Neural cell (in vitro differentiated cells): ENCODE measurements around the gene PCSK1. TPM values are rescaled to one million over a fixed set of nuclear protein-coding genes. Genes with fewer than 3 reads are reported as not detected.

Experiments used
- H2AFZ ChIP-seq: fragments of 200-600, 300-800 bp; sonication (generic), shearing (Covaris generic); 2 replicates; pipeline ENCODE4 v1.6.0; 2014; ENCODE audit warnings: low read depth, mild to moderate bottlenecking, antibody characterized with exemption, low read length, moderate library complexity
- H3F3A ChIP-seq: fragments of 200-600 bp; shearing (Covaris generic); 2 replicates; pipeline ENCODE4 v1.6.1; 2016; ENCODE audit warnings: mild to moderate bottlenecking, moderate library complexity, mixed read lengths, antibody characterized with exemption, low read length; ENCODE audit not compliant: insufficient read depth, poor library complexity, severe bottlenecking
- H3K27ac ChIP-seq: fragments of 200-600, 300-800 bp; sonication (generic), shearing (Covaris generic); 2 replicates; pipeline ENCODE4 v1.5.1; 2014; ENCODE audit warnings: mild to moderate bottlenecking, low read length, moderate library complexity
- H3K27me3 ChIP-seq: fragments of 300-800, 200-600 bp; sonication (generic), shearing (Covaris generic); 2 replicates; pipeline ENCODE4 v1.6.0; 2014; ENCODE audit warnings: mild to moderate bottlenecking, low read depth, low read length, moderate library complexity; ENCODE audit not compliant: insufficient read depth
- H3K36me3 ChIP-seq: fragments of 300-800, 200-600 bp; sonication (generic), shearing (Covaris generic); 2 replicates; pipeline ENCODE4 v1.5.1; 2014; ENCODE audit warnings: mild to moderate bottlenecking, antibody characterized with exemption, low read length, moderate library complexity; ENCODE audit not compliant: insufficient read depth
- H3K4me2 ChIP-seq: fragments of 300-800, 200-600 bp; sonication (generic), shearing (Covaris generic); 2 replicates; pipeline ENCODE4 v1.6.0; 2014; ENCODE audit warnings: mild to moderate bottlenecking, low read length
- H3K4me3 ChIP-seq: fragments of 300-800, 200-600 bp; sonication (generic), shearing (Covaris generic); 2 replicates; pipeline ENCODE4 v1.5.1; 2014; ENCODE audit warnings: mild to moderate bottlenecking, low read length, moderate library complexity
- H3K79me2 ChIP-seq: fragments of 200-600 bp; shearing (Covaris generic); replicated peaks from 2 replicates; pipeline ENCODE4 v1.6.0; 2014; ENCODE audit warnings: mild to moderate bottlenecking, low read length, moderate library complexity; ENCODE audit not compliant: insufficient read depth
- H3K9ac ChIP-seq: fragments of 300-800, 200-600 bp; sonication (generic), shearing (Covaris generic); 2 replicates; pipeline ENCODE4 v1.6.1; 2016; ENCODE audit warnings: mild to moderate bottlenecking, low read length, mixed read lengths
- H3K9me2 ChIP-seq: fragments of 200-600 bp; shearing (Covaris generic); 2 replicates; pipeline ENCODE4 v1.6.1; 2016; ENCODE audit warnings: mild to moderate bottlenecking, low read length, mixed read lengths; ENCODE audit not compliant: insufficient read depth
- H3K9me3 ChIP-seq: fragments of 200-600, 300-800 bp; sonication (generic), shearing (Covaris generic); 2 replicates; pipeline ENCODE4 v1.6.1; 2016; ENCODE audit warnings: mild to moderate bottlenecking, mixed run types, low read length, moderate library complexity, mixed read lengths
- H4K20me1 ChIP-seq: fragments of 200-600 bp; shearing (Covaris generic); 2 replicates; pipeline ENCODE4 v1.6.1; 2016; ENCODE audit warnings: mild to moderate bottlenecking, mixed run types; ENCODE audit not compliant: insufficient read depth
- CTCF ChIP-seq: fragments of 450-650 bp; IDR thresholded peaks from 2 replicates; pipeline ENCODE4 v1.5.1; 2014; ENCODE audit warnings: antibody characterized with exemption, mild to moderate bottlenecking, moderate library complexity; ENCODE audit not compliant: poor library complexity, severe bottlenecking
- EZH2 ChIP-seq: fragments of 200-600, 300-800 bp; shearing (Covaris generic), sonication (generic); IDR thresholded peaks from 2 replicates; pipeline ENCODE4 v1.6.1; 2014; ENCODE audit warnings: antibody characterized with exemption, low read length, borderline replicate concordance, mild to moderate bottlenecking; ENCODE audit not compliant: insufficient read depth, poor library complexity, severe bottlenecking
- MXI1 ChIP-seq: fragments of 450-650 bp; conservative IDR thresholded peaks from 2 replicates; pipeline ENCODE4 v1.6.1; 2014; ENCODE audit warnings: antibody characterized with exemption, mild to moderate bottlenecking; ENCODE audit not compliant: poor library complexity, severe bottlenecking
- POLR2AphosphoS5 ChIP-seq: IDR thresholded peaks from 2 replicates; pipeline ENCODE4 v1.6.1; 2012
- RAD21 ChIP-seq: fragments of 450-650 bp; conservative IDR thresholded peaks from 2 replicates; pipeline ENCODE4 v1.6.1; 2014; ENCODE audit warnings: antibody characterized with exemption, mild to moderate bottlenecking, moderate library complexity
- REST ChIP-seq: IDR thresholded peaks from 2 replicates; pipeline ENCODE4 v1.6.1; 2012; ENCODE audit warnings: borderline replicate concordance
- SMC3 ChIP-seq: fragments of 450-650 bp; conservative IDR thresholded peaks from 2 replicates; pipeline ENCODE4 v1.6.1; 2014; ENCODE audit warnings: antibody characterized with exemption, mild to moderate bottlenecking, moderate library complexity; ENCODE audit not compliant: poor library complexity
- TAF1 ChIP-seq: IDR thresholded peaks from 2 replicates; pipeline ENCODE4 v1.6.1; 2012; ENCODE audit warnings: low read depth
- polyA plus RNA-seq: library from polyadenylated mRNA; depleted of rRNA; stranded (reverse); fragments of >200 nt; gene quantifications from 2 replicates; pipeline ENCODE4 v1.2.3, GENCODE V29; 2014

The PCSK1 gene
- polyA plus RNA-seq, 1 donor from 2014 or later, result 27.2 TPM

- no peaks in the 10 kb centered on the region for H3K79me2 ChIP-seq
- H3K9me2 ChIP-seq, result no peaks in the 10 kb centered on the region
- no peak overlapping the region for H3K4me3 ChIP-seq
- H2AFZ ChIP-seq, result no peak overlapping the region
- H3K4me2 ChIP-seq, result no peak overlapping the region
- no peaks in the 10 kb centered on the region for H3K9me3 ChIP-seq
- H3K36me3 ChIP-seq, result no peaks in the 10 kb centered on the region
- H4K20me1 ChIP-seq, result no peaks in the 10 kb centered on the region
- TF ChIP-seq POLR2AphosphoS5 (no peak), CTCF (no peak), EZH2 (no peak), RAD21 (no peak), SMC3 (no peak), MXI1 (no peak), TAF1 (no peak), REST (no peak)
- no peaks in the 10 kb centered on the region for H3F3A ChIP-seq
- no peak overlapping the region for H3K9ac ChIP-seq
- no peaks in the 10 kb centered on the region for H3K27me3 ChIP-seq
- H3K27ac ChIP-seq, result no peak overlapping the region
These were observed 82.4 kb downstream of the PCSK1 start for GRCh38 chr5:96350678-96351077.

- Histone ChIP-seq H4K20me1 (no peaks in the 10 kb centered on the region), H3K79me2 (no peaks in the 10 kb centered on the region), H3K4me2 (no peak overlapping the region), H3K27ac (no peak overlapping the region), H3F3A (no peaks in the 10 kb centered on the region), H3K9ac (no peak overlapping the region), H3K36me3 (no peaks in the 10 kb centered on the region), H3K9me2 (no peaks in the 10 kb centered on the region), H3K4me3 (no peak overlapping the region), H2AFZ (no peak overlapping the region), H3K27me3 (no peaks in the 10 kb centered on the region), H3K9me3 (no peaks in the 10 kb centered on the region)
- TF ChIP-seq SMC3 (no peak), CTCF (no peak), EZH2 (no peak), TAF1 (no peak), POLR2AphosphoS5 (no peak), MXI1 (no peak), REST (no peak)
These were observed 84.5 kb downstream of the PCSK1 start for GRCh38 chr5:96348536-96348935.
